AG04450 (cell line): ENCODE data around the gene ZNF213. TPM values are rescaled to one million over a fixed set of nuclear protein-coding genes. Genes with fewer than 3 reads are reported as not detected.

Source experiments
- CTCF ChIA-PET: fragments of 300-600, 350-600 bp; formaldehyde crosslinking; extraction: SDS; loops from one replicate; lab custom pipeline; 2022; ENCODE audit warnings: antibody characterized with exemption, inconsistent platforms; lab: Charles Lee
- POLR2A ChIA-PET: fragments of 350-600 bp; formaldehyde crosslinking; extraction: SDS; loops from one replicate; lab custom pipeline; 2021; ENCODE audit warnings: antibody characterized with exemption, inconsistent platforms; lab: Yijun Ruan, JAX
- DNase-seq: peaks from one replicate; pipeline ENCODE4 v3.0.0-alpha.2; 2011; ENCODE audit warnings: low read depth, low spot score
- H3K27ac ChIP-seq: one replicate; pipeline ENCODE4 v1.5.1; 2012; ENCODE audit warnings: low read depth, low read length, control low read depth
- H3K27me3 ChIP-seq: one replicate; pipeline ENCODE4 v1.6.0; 2012; ENCODE audit warnings: low read length; ENCODE audit not compliant: control insufficient read depth, insufficient read depth
- H3K4me3 ChIP-seq: 2 replicates; pipeline ENCODE4 v1.5.1; 2011; ENCODE audit warnings: mild to moderate bottlenecking, low read depth, low read length, control low read depth
- H3K9me3 ChIP-seq: 2 replicates; pipeline ENCODE4 v1.5.1; 2012; ENCODE audit warnings: low read length; ENCODE audit not compliant: control insufficient read depth, insufficient read depth
- CTCF ChIP-seq: IDR thresholded peaks from 2 replicates; pipeline ENCODE4 v1.5.1; 2011; ENCODE audit warnings: low read depth, low read length, control low read depth, inconsistent platforms
- polyA plus RNA-seq: library from polyadenylated mRNA; depleted of rRNA; stranded (reverse); fragments of >200 nt; gene quantifications from 2 replicates; pipeline ENCODE4 v1.2.3, GENCODE V29; 2011

ZNF213 gene
- polyA plus RNA-seq, 1 experiment, result 0.47 TPM

- no peaks in the 10 kb centered on the region; the same call in 1 of the 2 replicates for H3K9me3 ChIP-seq
- ChIA-PET POLR2A (no interaction called here), CTCF (no interaction called here)
- no peaks in the 10 kb centered on the region for H3K27me3 ChIP-seq
- no peak overlapping the region for H3K27ac ChIP-seq
- DNase-seq, result no peak
- no peak for TF ChIP-seq CTCF
- H3K4me3 ChIP-seq, result no peak overlapping the region
Observed at GRCh38 chr16:3141781-3142311, 7.0 kb downstream of the ZNF213 start.

DNA sequence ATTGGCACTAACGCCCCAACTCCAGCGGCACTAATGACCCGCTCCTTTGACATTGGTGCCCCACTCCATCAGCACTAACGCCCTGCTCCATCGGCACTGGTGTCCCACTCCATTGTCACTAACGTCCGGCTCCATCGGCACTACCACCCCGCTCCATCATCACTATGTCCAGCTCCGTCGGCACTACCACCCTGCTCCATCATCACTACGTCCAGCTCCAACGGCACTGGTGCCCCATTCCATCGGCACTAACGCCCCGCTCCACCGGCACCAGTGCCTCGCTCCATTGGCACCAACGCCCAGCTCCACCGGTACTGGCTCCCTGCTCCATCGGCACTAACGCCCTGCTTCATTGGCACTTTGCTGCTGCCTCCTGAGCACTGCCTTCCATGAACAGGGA, 7.5 kb downstream of the ZNF213 start:
- Histone ChIP-seq H3K27ac (no peak overlapping the region), H3K27me3 (no peaks in the 10 kb centered on the region), H3K9me3 (no peaks in the 10 kb centered on the region; the same call in 1 of the 2 replicates), H3K4me3 (no peak overlapping the region)
- ChIA-PET POLR2A (no interaction called here), CTCF (interaction anchor here (1.4 kb wide), 1 partner anchor 13 kb away, joined by 4 read pairs; no protein-coding TSS in a partner anchor)
- no peak for DNase-seq
- TF ChIP-seq CTCF, result no peak

DNA sequence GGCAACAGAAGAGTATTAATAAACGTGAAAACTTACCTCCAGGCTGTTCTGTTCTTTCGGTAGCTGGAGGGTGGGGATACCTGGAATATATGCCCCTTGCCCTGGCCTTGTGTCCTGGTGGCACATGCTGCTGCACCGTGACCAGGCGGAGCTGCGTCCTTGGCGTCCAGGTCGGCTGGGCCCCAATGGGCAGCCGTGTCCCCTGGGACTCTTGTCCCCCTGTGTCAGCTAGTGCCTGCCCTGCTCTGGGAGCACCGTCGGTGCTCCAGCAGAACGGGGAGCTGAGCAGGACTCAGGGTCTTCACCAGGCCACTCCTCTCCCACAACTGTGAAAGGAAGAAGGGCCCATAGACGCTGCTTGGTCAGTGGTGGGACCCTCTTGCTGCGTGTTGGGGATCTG, 7.9 kb downstream of the ZNF213 start:
- H3K27ac ChIP-seq, result no peak overlapping the region
- no peak overlapping the region for H3K4me3 ChIP-seq
- no peak for DNase-seq
- ChIA-PET POLR2A (interaction anchor here (0.6 kb wide), 1 partner anchor 16 kb away, joined by 4 read pairs; no protein-coding TSS in a partner anchor), CTCF (interaction anchor here (1.4 kb wide), 1 partner anchor 13 kb away, joined by 4 read pairs; no protein-coding TSS in a partner anchor)
- H3K27me3 ChIP-seq, result no peaks in the 10 kb centered on the region
- H3K9me3 ChIP-seq, result no peaks in the 10 kb centered on the region; the same call in 1 of the 2 replicates
- TF ChIP-seq CTCF, result no peak

- CTCF ChIA-PET, result interaction anchor here (1.4 kb wide), 1 partner anchor 14 kb away, joined by 4 read pairs; no protein-coding TSS in a partner anchor
- Histone ChIP-seq H3K27me3 (no peaks in the 10 kb centered on the region), H3K27ac (no peak overlapping the region), H3K9me3 (no peaks in the 10 kb centered on the region; the same call in 1 of the 2 replicates), H3K4me3 (no peak overlapping the region)
- no peak for DNase-seq
- POLR2A ChIA-PET, result interaction anchor here (0.6 kb wide), 1 partner anchor 16 kb away, joined by 4 read pairs; no protein-coding TSS in a partner anchor
- TF ChIP-seq CTCF, result no peak
Observed at GRCh38 chr16:3143189-3143588, 8.4 kb downstream of the ZNF213 start.

DNA sequence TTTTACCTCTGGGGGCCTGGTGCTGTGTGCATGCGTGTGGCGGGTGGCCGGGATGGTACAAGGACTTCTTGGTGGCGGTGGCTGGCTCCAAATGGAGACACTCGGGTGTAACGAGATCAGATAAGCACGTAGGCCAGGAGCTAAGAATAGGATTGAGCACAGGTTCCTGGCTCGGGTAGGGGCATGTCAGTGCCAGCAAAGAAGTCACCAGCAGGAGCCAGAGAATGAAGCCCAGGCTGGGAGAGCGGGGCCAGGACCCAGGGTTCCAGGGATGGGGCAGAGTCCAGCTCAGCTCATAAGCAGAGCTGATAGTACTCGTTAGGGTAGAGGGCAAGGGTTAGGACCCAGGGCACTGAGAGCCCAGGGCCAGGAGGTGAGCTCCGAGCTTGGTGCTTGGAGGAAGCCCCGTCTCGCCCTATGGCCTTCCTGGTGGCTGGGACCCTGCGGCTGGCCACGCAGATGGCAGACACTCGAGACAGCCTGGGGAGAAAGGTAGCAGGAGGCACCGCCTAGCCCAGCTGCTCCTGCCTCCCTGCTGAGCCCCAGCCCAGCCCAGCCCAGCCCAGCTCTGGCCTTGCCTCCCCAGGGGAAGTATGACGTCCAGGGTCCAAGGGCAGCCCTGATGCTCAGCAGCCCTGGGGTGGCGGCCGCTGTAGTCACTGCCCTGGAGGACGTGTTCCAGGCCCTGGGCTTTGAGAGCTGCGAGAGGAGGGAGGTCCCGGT, 8.9 kb downstream of the ZNF213 start:
- CTCF ChIA-PET, result interaction anchor here (1.4 kb wide), 1 partner anchor 14 kb away, joined by 4 read pairs; no protein-coding TSS in a partner anchor
- Histone ChIP-seq H3K4me3 (no peak overlapping the region), H3K27me3 (no peaks in the 10 kb centered on the region), H3K27ac (no peak overlapping the region), H3K9me3 (no peaks in the 10 kb centered on the region; the same call in 1 of the 2 replicates)
- POLR2A ChIA-PET, result interaction anchor here (0.5 to 0.9 kb wide), 2 partner anchors 9 to 1278 kb away, joined by 3 read pairs; partner anchors contain the start of gene ZNF213
- no peak for TF ChIP-seq CTCF
- DNase-seq, result no peak
